IgD-negative memory B cell (primary cell): ENCODE data around the gene RND3. TPM values are rescaled to one million over a fixed set of nuclear protein-coding genes. Genes with fewer than 3 reads are reported as not detected.

Source experiments
- H3K27ac Mint-ChIP-seq, 3 donors: one replicate each; pipeline ENCODE4 v1.8.0; 2020 to 2022; ENCODE audit warnings: mild to moderate bottlenecking in 3 of 3, mixed read lengths in 3 of 3, moderate library complexity in 1 of 3
- H3K27me3 Mint-ChIP-seq: one replicate; pipeline ENCODE4 v1.8.0; 2021; ENCODE audit warnings: mixed read lengths
- H3K36me3 Mint-ChIP-seq: one replicate; pipeline ENCODE4 v1.8.0; 2020; ENCODE audit warnings: mild to moderate bottlenecking, mixed read lengths
- H3K4me1 Mint-ChIP-seq, 3 donors: one replicate each; pipeline ENCODE4 v1.8.0; 2020 to 2022; ENCODE audit warnings: mixed read lengths in 3 of 3, mild to moderate bottlenecking in 1 of 3
- H3K4me3 Mint-ChIP-seq, 4 donors: one replicate each; pipeline ENCODE4 v1.8.0; 2020 to 2022; ENCODE audit warnings: mild to moderate bottlenecking in 4 of 4, mixed read lengths in 4 of 4, moderate library complexity in 3 of 4
- H3K9me3 Mint-ChIP-seq, 3 donors: one replicate each; pipeline ENCODE4 v1.8.0; 2020 to 2021; ENCODE audit warnings: mixed read lengths in 3 of 3, mild to moderate bottlenecking in 1 of 3
- polyA plus RNA-seq: library from polyadenylated mRNA; unstranded; fragments of 300-500 nt; fragmentation: Illumina TruSeq; gene quantifications from one replicate; pipeline ENCODE4 v1.2.3, GENCODE V29; 2021

Gene RND3
- polyA plus RNA-seq, 1 donor from 2014 or later: not detected

GRCh38 chr2:150484006-150484405 lies 3.5 kb downstream of the RND3 start:
- H3K27ac Mint-ChIP-seq: no peak overlapping the region
- H3K27me3 Mint-ChIP-seq: peaks cover 29% of the 10 kb centered on the region
- no peak overlapping the region for H3K4me3 Mint-ChIP-seq
- peaks cover 0 to 4% (median 1%) of the 10 kb centered on the region in 3 donors for H3K9me3 Mint-ChIP-seq
- H3K36me3 Mint-ChIP-seq: no peaks in the 10 kb centered on the region
- peaks cover 0 to 3% (median 0%) of the 10 kb centered on the region in 3 donors for H3K4me1 Mint-ChIP-seq

- no peak overlapping the region for H3K27ac Mint-ChIP-seq
- peaks cover 0 to 3% (median 2%) of the 10 kb centered on the region in 3 donors for H3K9me3 Mint-ChIP-seq
- no peak overlapping the region for H3K4me3 Mint-ChIP-seq
- peaks cover 0 to 3% (median 0%) of the 10 kb centered on the region in 3 donors for H3K4me1 Mint-ChIP-seq
- H3K36me3 Mint-ChIP-seq: no peaks in the 10 kb centered on the region
- peaks cover 28% of the 10 kb centered on the region for H3K27me3 Mint-ChIP-seq
Measured at GRCh38 chr2:150483532-150483931, 3.9 kb downstream of the RND3 start.

- Mint-ChIP-seq H3K27me3 (peaks cover 25% of the 10 kb centered on the region), H3K4me3 (no peak overlapping the region), H3K9me3 (peaks cover 0 to 2% (median 0%) of the 10 kb centered on the region in 3 donors), H3K27ac (no peak overlapping the region), H3K4me1 (peaks cover 0 to 3% (median 0%) of the 10 kb centered on the region in 3 donors), H3K36me3 (no peaks in the 10 kb centered on the region)
Measured at GRCh38 chr2:150482667-150483400, 4.6 kb downstream of the RND3 start.

GRCh38 chr2:150482111-150482510 lies 5.4 kb downstream of the RND3 start:
- Mint-ChIP-seq H3K4me1 (peaks cover 0 to 1% (median 0%) of the 10 kb centered on the region in 3 donors), H3K27ac (no peak overlapping the region), H3K9me3 (peaks cover 0 to 2% (median 0%) of the 10 kb centered on the region in 3 donors), H3K36me3 (no peaks in the 10 kb centered on the region), H3K27me3 (peaks cover 21% of the 10 kb centered on the region), H3K4me3 (no peak overlapping the region)

GRCh38 chr2:150480971-150481830 lies 6.3 kb downstream of the RND3 start:
- Mint-ChIP-seq H3K4me1 (no peaks in the 10 kb centered on the region), H3K27ac (no peak overlapping the region), H3K36me3 (no peaks in the 10 kb centered on the region), H3K27me3 (peaks cover 14% of the 10 kb centered on the region), H3K4me3 (no peak overlapping the region), H3K9me3 (peaks cover 0 to 2% (median 0%) of the 10 kb centered on the region in 3 donors)

- H3K27ac Mint-ChIP-seq: no peak overlapping the region
- no peak overlapping the region for H3K4me3 Mint-ChIP-seq
- no peaks in the 10 kb centered on the region for H3K4me1 Mint-ChIP-seq
- H3K36me3 Mint-ChIP-seq: no peaks in the 10 kb centered on the region
- H3K27me3 Mint-ChIP-seq: peaks cover 7% of the 10 kb centered on the region
- peaks cover 0 to 2% (median 2%) of the 10 kb centered on the region in 3 donors for H3K9me3 Mint-ChIP-seq
Measured at GRCh38 chr2:150480241-150480640, 7.2 kb downstream of the RND3 start.

- Mint-ChIP-seq H3K27me3 (no peaks in the 10 kb centered on the region), H3K4me3 (no peak overlapping the region), H3K27ac (no peak overlapping the region)
Measured at GRCh38 chr2:150479075-150479915, 8.2 kb downstream of the RND3 start.

GRCh38 chr2:150478200-150478974 lies 9.1 kb downstream of the RND3 start:
- Mint-ChIP-seq H3K36me3 (no peaks in the 10 kb centered on the region), H3K9me3 (peaks cover 2 to 5% (median 4%) of the 10 kb centered on the region in 3 donors), H3K4me1 (no peaks in the 10 kb centered on the region), H3K27me3 (no peaks in the 10 kb centered on the region), H3K27ac (no peak overlapping the region), H3K4me3 (no peak overlapping the region)

More at GRCh38 chr2:150479075-150479915, 8.2 kb downstream of the RND3 start:
- Mint-ChIP-seq H3K36me3 (no peaks in the 10 kb centered on the region), H3K4me1 (no peaks in the 10 kb centered on the region), H3K9me3 (peaks cover 1 to 2% (median 2%) of the 10 kb centered on the region in 3 donors)

GRCh38 chr2:150477347-150477746 lies 10.1 kb downstream of the RND3 start:
- Mint-ChIP-seq H3K27ac (no peak overlapping the region), H3K9me3 (peaks cover 2 to 5% (median 4%) of the 10 kb centered on the region in 3 donors), H3K36me3 (no peaks in the 10 kb centered on the region), H3K4me3 (no peak overlapping the region), H3K27me3 (no peaks in the 10 kb centered on the region), H3K4me1 (no peaks in the 10 kb centered on the region)

GRCh38 chr2:150476809-150477302 lies 10.6 kb downstream of the RND3 start:
- Mint-ChIP-seq H3K27ac (no peak overlapping the region), H3K27me3 (no peaks in the 10 kb centered on the region), H3K4me1 (no peaks in the 10 kb centered on the region), H3K4me3 (no peak overlapping the region), H3K36me3 (no peaks in the 10 kb centered on the region), H3K9me3 (peaks cover 2 to 5% (median 4%) of the 10 kb centered on the region in 3 donors)

- Mint-ChIP-seq H3K9me3 (peaks cover 2 to 5% (median 4%) of the 10 kb centered on the region in 3 donors), H3K36me3 (no peaks in the 10 kb centered on the region), H3K4me1 (no peaks in the 10 kb centered on the region), H3K27me3 (no peaks in the 10 kb centered on the region), H3K27ac (no peak overlapping the region), H3K4me3 (no peak overlapping the region)
Measured at GRCh38 chr2:150476286-150476685, 11.2 kb downstream of the RND3 start.

GRCh38 chr2:150475479-150476250 lies 11.8 kb downstream of the RND3 start:
- H3K9me3 Mint-ChIP-seq: peaks cover 2 to 5% (median 4%) of the 10 kb centered on the region in 3 donors
- H3K36me3 Mint-ChIP-seq: no peaks in the 10 kb centered on the region
- no peak overlapping the region for H3K4me3 Mint-ChIP-seq
- no peaks in the 10 kb centered on the region for H3K27me3 Mint-ChIP-seq
- no peak overlapping the region for H3K27ac Mint-ChIP-seq
- H3K4me1 Mint-ChIP-seq: no peaks in the 10 kb centered on the region

GRCh38 chr2:150474326-150475074 lies 13.0 kb downstream of the RND3 start:
- Mint-ChIP-seq H3K27me3 (no peaks in the 10 kb centered on the region), H3K27ac (no peak overlapping the region), H3K9me3 (peaks cover 2 to 5% (median 4%) of the 10 kb centered on the region in 3 donors), H3K4me3 (no peak overlapping the region), H3K36me3 (no peaks in the 10 kb centered on the region), H3K4me1 (no peaks in the 10 kb centered on the region)
